Activated CD4-positive, alpha-beta T cell treated with anti-CD3 and anti-CD28 coated beads, Interleukin-2, amount 50 U/mL, for 16 hours (primary cell): ENCODE measurements around the gene KLHL41.
A peak's percentile ranks its signal among the peaks of the same experiment; 100 is the strongest.
"Not testable (repeated sequence)": the region's sequence is repeated elsewhere in the genome, so short reads cannot be mapped to it uniquely, and the experiment has no call there.

Experiments used
- DNase-seq: peaks from one replicate; pipeline ENCODE4 v3.0.0-alpha.2; 2020

The KLHL41 gene

DNA sequence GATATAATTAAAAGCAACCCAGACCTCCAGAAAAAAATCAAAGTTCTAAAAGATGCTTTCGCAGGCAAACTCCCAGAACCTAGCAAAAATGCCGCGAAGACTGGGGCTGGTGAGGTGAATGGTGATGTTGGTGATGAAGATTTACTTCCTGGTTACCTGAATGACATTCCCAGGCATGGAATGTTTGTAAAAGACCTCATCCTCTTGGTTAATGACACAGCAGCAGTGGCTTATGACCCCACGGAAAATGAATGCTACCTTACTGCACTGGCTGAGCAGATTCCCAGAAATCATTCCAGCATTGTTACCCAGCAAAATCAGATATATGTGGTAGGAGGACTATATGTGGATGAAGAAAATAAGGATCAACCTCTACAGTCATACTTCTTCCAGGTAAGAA is 994 bp downstream of the KLHL41 start:
- DNase-seq: no peak

DNA sequence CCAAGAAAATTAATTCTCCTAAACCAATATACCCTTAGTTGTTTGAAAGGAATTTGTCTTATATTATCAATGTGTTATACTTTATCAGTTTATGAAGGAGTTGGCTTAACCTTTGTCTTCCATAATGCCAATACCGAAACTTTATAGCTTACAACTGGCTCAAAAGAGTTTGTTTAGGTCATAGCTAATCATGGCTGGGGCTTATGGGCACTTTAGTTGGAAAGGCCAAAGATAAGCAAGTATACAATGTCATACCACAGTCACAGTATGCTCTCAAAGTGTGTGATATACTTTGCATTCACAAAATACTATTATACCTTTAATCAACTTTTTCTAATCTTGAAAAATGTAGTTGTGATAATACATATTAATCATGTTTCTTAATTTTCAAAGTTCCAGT is 2.3 kb downstream of the KLHL41 start:
- no peak for DNase-seq

DNA sequence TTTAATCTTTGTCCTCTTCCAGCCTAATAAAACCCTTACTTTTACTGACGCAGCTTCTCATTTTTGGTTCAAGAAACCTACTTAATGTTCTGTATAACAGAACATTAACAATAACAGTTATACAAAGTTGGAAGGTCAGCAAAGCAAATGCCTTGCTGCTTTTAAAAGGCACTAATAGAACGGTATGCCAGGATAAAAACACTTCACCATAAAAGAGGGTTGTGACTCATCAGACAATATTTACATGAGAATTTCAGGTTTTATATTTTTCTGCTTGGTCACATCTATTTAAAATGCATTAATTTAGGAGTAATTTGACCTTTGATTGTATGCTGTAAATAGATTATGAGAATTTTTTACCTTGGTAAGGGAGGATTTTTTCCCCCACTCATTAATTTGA is 3.0 kb downstream of the KLHL41 start:
- DNase-seq: no peak

GRCh38 chr2:169513094-169513493 is 3.6 kb downstream of the KLHL41 start:
- DNase-seq: no peak

DNA sequence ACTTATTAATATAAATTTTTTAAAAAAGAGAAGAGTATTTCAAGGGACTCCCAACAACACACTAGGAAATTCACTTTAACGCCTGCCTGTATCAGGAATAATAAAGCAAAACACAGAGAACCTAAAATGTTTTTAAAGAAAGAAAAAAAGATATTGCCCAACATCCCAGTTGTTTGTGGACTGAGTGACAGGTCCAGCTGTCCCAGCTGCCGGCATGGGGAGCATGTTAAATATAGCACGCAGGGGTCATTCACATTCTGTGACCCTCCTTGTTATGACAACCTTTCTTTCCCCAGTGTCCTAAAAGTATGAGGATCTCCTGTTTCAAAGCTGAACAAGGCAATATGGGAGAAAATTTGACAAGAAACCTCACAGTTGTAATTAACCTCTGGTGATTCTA is 4.4 kb downstream of the KLHL41 start:
- no peak for DNase-seq

DNA sequence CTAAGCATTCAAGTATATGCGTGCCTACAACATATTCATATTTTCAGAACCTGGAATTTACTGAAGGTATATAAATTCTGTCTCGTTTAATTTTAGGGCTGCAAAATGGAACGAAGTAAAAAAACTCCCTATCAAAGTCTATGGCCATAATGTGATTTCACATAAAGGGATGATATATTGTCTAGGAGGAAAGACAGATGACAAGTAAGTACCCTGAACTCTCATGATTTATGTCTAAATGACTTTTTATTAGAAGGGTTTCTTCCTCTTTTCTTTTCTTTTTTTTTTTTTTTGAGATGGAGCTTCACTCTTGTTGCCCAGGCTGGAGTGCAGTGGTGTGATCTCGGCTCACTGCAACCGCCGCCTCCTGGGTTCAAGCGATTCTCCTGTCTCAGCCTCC is 5.3 kb downstream of the KLHL41 start:
- DNase-seq: not testable (repeated sequence)

- DNase-seq: not testable (repeated sequence)
Measured at GRCh38 chr2:169516488-169516995, 7.0 kb downstream of the KLHL41 start.

GRCh38 chr2:169520896-169521295 is 11.4 kb downstream of the KLHL41 start:
- no peak for DNase-seq

DNA sequence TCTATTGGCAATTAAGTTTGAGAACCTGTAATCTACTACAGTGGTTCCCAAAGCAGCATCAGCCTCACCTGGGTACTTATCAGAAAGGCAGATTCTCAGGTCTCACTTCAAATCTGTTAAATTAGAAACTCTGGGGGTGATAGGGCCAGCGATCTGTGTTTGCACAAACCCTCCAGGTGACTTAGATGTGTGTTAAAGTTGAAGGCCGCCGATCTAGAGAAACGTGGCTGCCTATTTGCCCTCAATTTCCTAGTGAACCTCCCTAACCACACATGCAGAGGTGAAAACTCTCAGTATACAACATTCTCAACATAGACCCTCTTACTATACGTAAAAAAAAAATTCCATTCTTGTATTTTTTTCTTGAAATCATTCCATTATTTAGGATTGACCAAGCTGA is 14.2 kb downstream of the KLHL41 start:
- no peak for DNase-seq

GRCh38 chr2:169525434-169525833 is 15.9 kb downstream of the KLHL41 start:
- DNase-seq: no peak

GRCh38 chr2:169526451-169526850 is 16.9 kb downstream of the KLHL41 start:
- no peak for DNase-seq

GRCh38 chr2:169528271-169528701 is 18.8 kb downstream of the KLHL41 start:
- DNase-seq: peak; percentile 77

- not testable (repeated sequence) for DNase-seq
Measured at GRCh38 chr2:169539460-169539859, 30.0 kb downstream of the KLHL41 start.

GRCh38 chr2:169540146-169540545 is 30.6 kb downstream of the KLHL41 start:
- DNase-seq: no peak

- DNase-seq: no peak
Measured at GRCh38 chr2:169542433-169542832, 32.9 kb downstream of the KLHL41 start.

DNA sequence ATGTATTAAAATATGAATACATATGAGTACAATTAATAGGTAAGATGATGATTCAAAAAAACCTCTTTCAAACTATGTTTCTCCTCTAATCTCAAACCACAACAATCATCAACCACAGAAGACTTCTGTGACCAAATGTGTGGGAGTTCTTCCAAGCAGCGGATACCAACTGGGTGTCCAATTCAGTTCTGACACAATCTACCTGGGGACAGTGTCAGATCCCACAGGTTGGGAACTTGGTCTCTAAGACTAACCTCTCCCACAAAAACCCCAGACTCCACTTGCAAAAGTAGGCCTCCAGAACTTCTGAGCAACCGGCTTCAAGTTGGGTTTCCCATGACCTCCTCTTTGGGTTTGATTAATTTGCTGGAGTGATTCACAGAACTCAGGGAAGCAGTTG is 37.3 kb downstream of the KLHL41 start:
- peak; percentile 26 for DNase-seq

DNA sequence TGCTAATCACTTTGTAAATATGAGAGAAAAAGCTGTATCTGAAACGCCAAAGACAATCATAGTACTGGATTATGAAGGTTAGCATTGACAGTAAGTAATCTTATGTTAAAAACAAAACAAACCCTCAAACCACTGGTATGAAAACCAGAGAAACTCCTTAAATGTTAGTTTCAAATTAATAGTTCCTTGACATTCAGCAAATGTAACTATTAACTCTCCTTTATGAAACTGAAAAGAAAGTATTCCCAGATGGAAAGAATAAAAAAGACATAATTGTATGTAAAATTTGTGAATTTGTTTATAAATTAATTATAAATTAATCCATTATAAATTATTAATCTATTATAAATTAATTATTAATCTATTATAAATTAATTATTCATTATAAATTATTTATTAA is 51.9 kb downstream of the KLHL41 start:
- no peak for DNase-seq

- not testable (repeated sequence) for DNase-seq
Measured at GRCh38 chr2:169562084-169562483, 52.6 kb downstream of the KLHL41 start.

GRCh38 chr2:169562519-169562918 is 53.0 kb downstream of the KLHL41 start:
- DNase-seq: no peak

GRCh38 chr2:169565686-169566085 is 56.2 kb downstream of the KLHL41 start:
- DNase-seq: no peak

- DNase-seq: no peak
Measured at GRCh38 chr2:169569948-169570347, 60.4 kb downstream of the KLHL41 start.

GRCh38 chr2:169570752-169571151 is 61.2 kb downstream of the KLHL41 start:
- not testable (repeated sequence) for DNase-seq

DNA sequence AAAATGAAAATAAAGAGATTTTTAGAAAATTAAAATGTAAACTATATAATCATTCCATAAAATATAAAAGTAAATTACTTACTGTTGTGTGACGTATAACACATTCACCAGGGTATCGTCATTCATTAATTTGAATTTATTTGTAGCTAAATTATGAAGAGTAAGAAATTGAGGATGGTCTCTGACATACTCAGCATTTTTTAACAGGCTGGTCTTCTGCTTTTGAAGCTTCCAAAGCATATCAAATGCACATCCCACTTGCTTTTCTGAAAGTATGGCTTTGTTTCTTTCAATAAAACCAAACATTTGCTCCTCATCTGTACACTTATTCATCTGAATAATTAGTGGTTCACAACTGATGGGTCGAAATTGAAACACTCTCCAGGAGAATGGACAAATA is 62.1 kb downstream of the KLHL41 start:
- no peak for DNase-seq

DNA sequence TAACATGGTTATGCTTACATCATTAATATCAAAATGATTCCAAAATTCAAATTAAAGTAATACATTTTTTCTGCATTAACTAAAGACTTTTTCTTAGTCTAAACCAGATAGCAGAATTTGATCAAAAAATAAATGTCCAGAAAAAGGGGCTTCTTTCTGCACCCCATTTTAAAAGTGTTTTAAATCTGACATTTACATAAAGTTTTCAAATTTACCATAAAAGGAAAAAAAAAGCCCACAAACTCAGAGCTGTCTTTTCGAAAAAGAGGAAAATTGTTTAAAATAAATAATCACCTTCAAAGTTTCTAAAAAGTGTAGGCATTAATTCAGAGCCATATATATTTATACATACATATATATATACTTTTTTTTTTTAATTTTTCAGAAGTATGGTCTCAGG is 62.7 kb downstream of the KLHL41 start:
- DNase-seq: no peak

- DNase-seq: no peak
Measured at GRCh38 chr2:169572821-169573159, 63.3 kb downstream of the KLHL41 start.
